ENCODE measurements around the gene TOR4A.

The TOR4A gene

GRCh38 chr9:137310189-137311052 lies 32.9 kb downstream of the TOR4A start:
- no peak for FAIRE-seq
- TF ChIP-seq POLR2AphosphoS5 (IDR thresholded peaks at IDR 0.05; ENCODE audit: low read depth, low read length) (no peak), POLR2A (IDR thresholded peaks at IDR 0.05; ENCODE audit: low read depth, low read length) (no peak), TAF1 (IDR thresholded peaks at IDR 0.05; ENCODE audit: low read depth, low read length) (no peak), POU2F2 (IDR thresholded peaks at IDR 0.05; ENCODE audit: low read depth, low read length) (no peak), PAX5 (IDR thresholded peaks at IDR 0.05; ENCODE audit: insufficient read depth, low read length, severe bottlenecking) (no peak), SPI1 (IDR thresholded peaks at IDR 0.05; ENCODE audit: low read depth, low read length) (no peak)
- DNase-seq (ENCODE audit: insufficient read length, low spot score): peak; percentile 30

- FAIRE-seq (no peak), DNase-seq (ENCODE audit: insufficient read length, low spot score) (peak; percentile 20)
- no peak for TF ChIP-seq POLR2AphosphoS5 (IDR thresholded peaks at IDR 0.05; ENCODE audit: low read depth, low read length)
- no peak for TF ChIP-seq PAX5 (IDR thresholded peaks at IDR 0.05; ENCODE audit: insufficient read depth, low read length, severe bottlenecking)
- TF ChIP-seq POU2F2 (IDR thresholded peaks at IDR 0.05; ENCODE audit: low read depth, low read length): no peak
- no peak for TF ChIP-seq SPI1 (IDR thresholded peaks at IDR 0.05; ENCODE audit: low read depth, low read length)
- no peak for TF ChIP-seq POLR2A (IDR thresholded peaks at IDR 0.05; ENCODE audit: low read depth, low read length)
- no peak for TF ChIP-seq TAF1 (IDR thresholded peaks at IDR 0.05; ENCODE audit: low read depth, low read length)
Observed at GRCh38 chr9:137311171-137311985, 33.9 kb downstream of the TOR4A start.

- peak; percentile 19 for DNase-seq (ENCODE audit: insufficient read length, low spot score)
- no peak for FAIRE-seq
- TF ChIP-seq POLR2AphosphoS5 (IDR thresholded peaks at IDR 0.05; ENCODE audit: low read depth, low read length) (no peak), TAF1 (IDR thresholded peaks at IDR 0.05; ENCODE audit: low read depth, low read length) (no peak), SPI1 (IDR thresholded peaks at IDR 0.05; ENCODE audit: low read depth, low read length) (no peak), POLR2A (IDR thresholded peaks at IDR 0.05; ENCODE audit: low read depth, low read length) (no peak), POU2F2 (IDR thresholded peaks at IDR 0.05; ENCODE audit: low read depth, low read length) (no peak), PAX5 (IDR thresholded peaks at IDR 0.05; ENCODE audit: insufficient read depth, low read length, severe bottlenecking) (no peak)
Observed at GRCh38 chr9:137311986-137312851, 34.7 kb downstream of the TOR4A start.

- no peak for TF ChIP-seq SPI1 (IDR thresholded peaks at IDR 0.05; ENCODE audit: low read depth, low read length)
- TF ChIP-seq TAF1 (IDR thresholded peaks at IDR 0.05; ENCODE audit: low read depth, low read length): no peak
- TF ChIP-seq POU2F2 (IDR thresholded peaks at IDR 0.05; ENCODE audit: low read depth, low read length): no peak
- TF ChIP-seq POLR2A (IDR thresholded peaks at IDR 0.05; ENCODE audit: low read depth, low read length): no peak
- no peak for TF ChIP-seq POLR2AphosphoS5 (IDR thresholded peaks at IDR 0.05; ENCODE audit: low read depth, low read length)
- TF ChIP-seq PAX5 (IDR thresholded peaks at IDR 0.05; ENCODE audit: insufficient read depth, low read length, severe bottlenecking): no peak
- FAIRE-seq: no peak
- peak; percentile 24 for DNase-seq (ENCODE audit: insufficient read length, low spot score)
Observed at GRCh38 chr9:137312852-137313325, 35.4 kb downstream of the TOR4A start.

- TF ChIP-seq POLR2AphosphoS5 (IDR thresholded peaks at IDR 0.05; ENCODE audit: low read depth, low read length) (no peak), POU2F2 (IDR thresholded peaks at IDR 0.05; ENCODE audit: low read depth, low read length) (no peak), TAF1 (IDR thresholded peaks at IDR 0.05; ENCODE audit: low read depth, low read length) (no peak), POLR2A (IDR thresholded peaks at IDR 0.05; ENCODE audit: low read depth, low read length) (no peak), SPI1 (IDR thresholded peaks at IDR 0.05; ENCODE audit: low read depth, low read length) (no peak), PAX5 (IDR thresholded peaks at IDR 0.05; ENCODE audit: insufficient read depth, low read length, severe bottlenecking) (no peak)
- no peak for FAIRE-seq
- peak; percentile 39 for DNase-seq (ENCODE audit: insufficient read length, low spot score)
Observed at GRCh38 chr9:137313326-137313936, 35.9 kb downstream of the TOR4A start.

- FAIRE-seq (no peak), DNase-seq (ENCODE audit: insufficient read length, low spot score) (no peak)
- no peak for TF ChIP-seq POU2F2 (IDR thresholded peaks at IDR 0.05; ENCODE audit: low read depth, low read length)
- no peak for TF ChIP-seq PAX5 (IDR thresholded peaks at IDR 0.05; ENCODE audit: insufficient read depth, low read length, severe bottlenecking)
- no peak for TF ChIP-seq POLR2AphosphoS5 (IDR thresholded peaks at IDR 0.05; ENCODE audit: low read depth, low read length)
- TF ChIP-seq TAF1 (IDR thresholded peaks at IDR 0.05; ENCODE audit: low read depth, low read length): no peak
- no peak for TF ChIP-seq SPI1 (IDR thresholded peaks at IDR 0.05; ENCODE audit: low read depth, low read length)
- TF ChIP-seq POLR2A (IDR thresholded peaks at IDR 0.05; ENCODE audit: low read depth, low read length): no peak
Observed at GRCh38 chr9:137313956-137314560, 36.5 kb downstream of the TOR4A start.

- TF ChIP-seq POLR2AphosphoS5 (IDR thresholded peaks at IDR 0.05; ENCODE audit: low read depth, low read length): no peak
- no peak for TF ChIP-seq PAX5 (IDR thresholded peaks at IDR 0.05; ENCODE audit: insufficient read depth, low read length, severe bottlenecking)
- TF ChIP-seq POLR2A (IDR thresholded peaks at IDR 0.05; ENCODE audit: low read depth, low read length): no peak
- FAIRE-seq (no peak), DNase-seq (ENCODE audit: insufficient read length, low spot score) (peak; percentile 33)
Observed at GRCh38 chr9:137314561-137315560, 37.3 kb downstream of the TOR4A start.

Data from GM12891 (cell line).